ENCODE data around the gene GNGT1.

The GNGT1 gene

GRCh38 chr7:93945756-93946535 lies 39.6 kb downstream of the GNGT1 start:
- DNase-seq (ENCODE audit: low spot score), result no peak
- in situ Hi-C loops (cut with MboI; ENCODE audit: low pct_unique_long_range_greater_than_20kb, low sequenced_read_pairs, unreplicated experiment), result no loop called here
- TF ChIP-seq CTCF (IDR thresholded peaks at IDR 0.05; ENCODE audit: extremely low read depth, insufficient read depth, missing control alignments), result no peak

- no peak for TF ChIP-seq CTCF (IDR thresholded peaks at IDR 0.05; ENCODE audit: extremely low read depth, insufficient read depth, missing control alignments)
- in situ Hi-C loops (cut with MboI; ENCODE audit: low pct_unique_long_range_greater_than_20kb, low sequenced_read_pairs, unreplicated experiment), result no loop called here
- DNase-seq (ENCODE audit: low spot score), result no peak
These were observed 41.7 kb downstream of the GNGT1 start for GRCh38 chr7:93948106-93948505.

GRCh38 chr7:93948873-93949272 lies 42.5 kb downstream of the GNGT1 start:
- in situ Hi-C loops (cut with MboI; ENCODE audit: low pct_unique_long_range_greater_than_20kb, low sequenced_read_pairs, unreplicated experiment), result no loop called here
- DNase-seq (ENCODE audit: low spot score), result no peak
- TF ChIP-seq CTCF (IDR thresholded peaks at IDR 0.05; ENCODE audit: extremely low read depth, insufficient read depth, missing control alignments), result no peak

GRCh38 chr7:93949423-93949822 lies 43.1 kb downstream of the GNGT1 start:
- TF ChIP-seq CTCF (IDR thresholded peaks at IDR 0.05; ENCODE audit: extremely low read depth, insufficient read depth, missing control alignments), result no peak
- DNase-seq (ENCODE audit: low spot score), result no peak
- in situ Hi-C loops (cut with MboI; ENCODE audit: low pct_unique_long_range_greater_than_20kb, low sequenced_read_pairs, unreplicated experiment), result no loop called here

- DNase-seq (ENCODE audit: low spot score), result no peak
- in situ Hi-C loops (cut with MboI; ENCODE audit: low pct_unique_long_range_greater_than_20kb, low sequenced_read_pairs, unreplicated experiment), result no loop called here
- no peak for TF ChIP-seq CTCF (IDR thresholded peaks at IDR 0.05; ENCODE audit: extremely low read depth, insufficient read depth, missing control alignments)
These were observed 48.9 kb downstream of the GNGT1 start for GRCh38 chr7:93955304-93955703.

- DNase-seq (ENCODE audit: low spot score), result no peak
- TF ChIP-seq CTCF (IDR thresholded peaks at IDR 0.05; ENCODE audit: extremely low read depth, insufficient read depth, missing control alignments), result no peak
- in situ Hi-C loops (cut with MboI; ENCODE audit: low pct_unique_long_range_greater_than_20kb, low sequenced_read_pairs, unreplicated experiment), result no loop called here
These were observed 51.4 kb downstream of the GNGT1 start for GRCh38 chr7:93957767-93958166.

All from GM13977 (cell line).